Natural killer cell treated with Interleukin-12 subunit alpha and Interleukin-12 subunit beta and Interleukin-15 and Interleukin-18, amount 100 ng/mL, for 72 hours (primary cell): Measurements from ENCODE around the gene EML5. TPM values are rescaled to one million over a fixed set of nuclear protein-coding genes. Genes with fewer than 3 reads are reported as not detected.

Source experiments
- ATAC-seq, 2 donors: fragments of 150-1000 bp; cut with Tn5 transposase in 1 of 2; sonication (Bioruptor Pico), chemical (Tn5 transposase) in 1 of 2; 2 replicates each; pipeline ENCODE4 v1.10.0; 2021
- DNase-seq: peaks from one replicate; pipeline ENCODE4 v3.0.0; 2022; ENCODE audit warnings: low spot score
- H3K27ac Mint-ChIP-seq, 2 donors: 1 replicate in 1 of 2; 2 replicates in 1 of 2; pipeline ENCODE4 v1.8.0; 2022; ENCODE audit warnings: mixed read lengths in 2 of 2, mild to moderate bottlenecking in 1 of 2, moderate library complexity in 1 of 2
- H3K27me3 Mint-ChIP-seq, 2 donors: 1 replicate in 1 of 2; 2 replicates in 1 of 2; pipeline ENCODE4 v1.8.0; 2022; ENCODE audit warnings: mixed read lengths in 2 of 2
- H3K36me3 Mint-ChIP-seq: one replicate; pipeline ENCODE4 v1.8.0; 2022; ENCODE audit warnings: mixed read lengths
- H3K4me1 Mint-ChIP-seq, 2 donors: 1 replicate in 1 of 2; 2 replicates in 1 of 2; pipeline ENCODE4 v1.8.0; 2022; ENCODE audit warnings: low read depth in 2 of 2, mixed read lengths in 2 of 2, mild to moderate bottlenecking in 1 of 2
- H3K4me3 Mint-ChIP-seq: one replicate; pipeline ENCODE4 v1.8.0; 2022; ENCODE audit warnings: mixed read lengths
- H3K9me3 Mint-ChIP-seq: 2 replicates; pipeline ENCODE4 v1.8.0; 2022; ENCODE audit warnings: mixed read lengths
- total RNA-seq, 2 donors: library from RNA; stranded (reverse); gene quantifications; one replicate each; pipeline ENCODE4 v1.2.3, GENCODE V29; 2022

Gene EML5
- total RNA-seq, 2 donors from 2014 or later, result 4.0 to 12.3 TPM

DNA sequence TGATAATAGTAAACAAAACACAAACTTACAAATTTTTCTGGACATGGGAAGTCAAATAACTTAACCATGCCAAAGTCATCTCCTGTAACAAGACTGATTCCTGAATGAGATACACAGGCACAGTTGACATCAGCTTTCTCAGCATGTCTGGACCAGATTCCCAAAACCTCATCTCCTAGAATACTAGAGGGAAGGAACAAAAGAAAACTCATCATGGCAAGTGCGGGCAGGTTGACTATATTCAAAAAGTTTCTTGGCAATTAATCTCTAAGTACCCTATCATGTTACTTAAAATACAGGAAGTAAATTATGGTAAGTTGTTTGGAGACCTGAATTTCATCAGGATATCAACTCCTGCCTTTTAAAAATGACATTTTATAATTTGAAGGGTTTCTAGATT, 176.1 kb downstream of the EML5 start:
- Mint-ChIP-seq H3K4me3 (no peak overlapping the region), H3K9me3 (no peaks in the 10 kb centered on the region), H3K36me3 (peaks cover 4% of the 10 kb centered on the region), H3K4me1 (peaks cover 3 to 5% of the 10 kb centered on the region in 2 donors), H3K27me3 (no peaks in the 10 kb centered on the region), H3K27ac (no peak overlapping the region)
- DNase-seq, result no peak
- no peak for ATAC-seq

DNA sequence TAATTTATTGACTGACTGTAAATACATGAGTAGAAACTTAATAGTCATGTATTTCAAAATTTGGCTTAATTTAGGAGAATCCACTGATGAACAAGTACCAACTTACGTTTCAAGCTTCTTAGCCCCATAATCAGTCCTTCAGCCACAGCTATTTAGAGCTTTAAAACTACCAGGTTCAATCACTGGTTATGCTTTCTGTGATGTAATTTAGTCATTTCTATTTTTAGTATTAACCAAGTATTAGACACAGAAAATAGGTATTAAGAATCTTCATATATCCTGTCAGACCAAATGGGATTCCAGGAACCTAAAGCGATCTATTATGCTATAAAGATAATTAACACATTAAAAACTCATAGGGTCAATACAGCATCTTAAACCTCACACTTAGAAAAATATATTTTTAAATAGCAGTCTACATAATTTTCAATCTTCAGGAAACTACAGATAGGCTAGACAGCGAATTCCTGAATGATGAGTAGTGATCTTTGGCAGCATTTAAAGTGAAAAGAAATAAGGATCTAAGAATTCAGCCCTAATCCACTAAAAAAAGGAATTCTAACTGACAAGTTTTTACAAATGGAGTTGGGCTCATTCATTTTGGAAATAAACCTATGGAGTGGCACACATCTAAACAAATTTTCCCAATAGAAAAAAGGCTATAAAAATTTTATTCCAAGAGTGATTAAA, 178.4 kb downstream of the EML5 start:
- ATAC-seq (no peak), DNase-seq (no peak)
- Mint-ChIP-seq H3K36me3 (peaks cover 19% of the 10 kb centered on the region), H3K4me1 (peaks cover 5% of the 10 kb centered on the region in 2 donors), H3K27ac (no peak overlapping the region), H3K27me3 (no peaks in the 10 kb centered on the region), H3K9me3 (no peaks in the 10 kb centered on the region), H3K4me3 (no peak overlapping the region)

DNA sequence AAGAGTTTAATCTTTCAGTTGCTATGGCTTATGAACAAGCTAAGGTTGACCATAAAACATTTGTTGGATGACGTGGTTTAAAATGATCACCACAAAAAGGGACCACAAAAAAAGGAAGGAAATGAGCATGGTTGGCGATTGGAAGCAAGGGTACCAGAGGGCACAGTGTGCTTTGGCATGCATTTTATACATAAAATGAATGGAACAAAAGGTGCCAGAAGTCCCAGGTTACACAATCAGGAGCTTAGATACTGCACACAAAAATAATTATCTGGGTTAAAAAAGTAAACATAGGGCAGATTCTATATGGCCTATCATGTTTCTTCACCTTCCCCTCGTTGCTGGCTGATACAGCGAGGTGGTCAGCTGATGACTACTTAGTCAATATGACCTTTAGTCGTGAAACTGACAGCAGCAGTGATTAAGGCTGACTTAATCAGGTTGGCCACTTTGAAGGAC, 179.2 kb downstream of the EML5 start:
- Mint-ChIP-seq H3K9me3 (no peaks in the 10 kb centered on the region), H3K27ac (no peak overlapping the region), H3K4me1 (peaks cover 5% of the 10 kb centered on the region in 2 donors), H3K36me3 (peaks cover 25% of the 10 kb centered on the region), H3K27me3 (no peaks in the 10 kb centered on the region), H3K4me3 (no peak overlapping the region)
- DNase-seq, result no peak
- ATAC-seq, result no peak

DNA sequence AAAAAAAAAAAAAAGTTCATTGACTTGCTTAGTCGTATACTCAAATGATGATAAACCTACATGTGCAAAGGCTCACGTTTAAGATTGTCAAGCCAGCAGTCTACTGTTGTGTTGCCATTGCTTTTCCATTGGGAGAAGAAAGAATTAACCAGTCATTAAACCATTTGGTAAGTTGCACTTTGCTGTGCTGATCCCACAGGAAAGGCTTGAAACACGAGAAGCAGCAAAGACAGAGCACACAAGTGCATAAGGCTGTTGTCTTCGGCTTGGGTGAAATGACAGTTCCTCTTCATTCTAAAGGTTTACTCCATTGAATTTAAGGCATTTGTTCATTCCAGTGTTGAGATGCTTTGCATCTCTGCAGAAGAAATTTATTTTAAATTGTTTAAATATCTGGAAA, 179.8 kb downstream of the EML5 start:
- ATAC-seq, result no peak
- Mint-ChIP-seq H3K9me3 (no peaks in the 10 kb centered on the region), H3K27me3 (no peaks in the 10 kb centered on the region), H3K4me1 (peaks cover 5 to 8% of the 10 kb centered on the region in 2 donors), H3K27ac (no peak overlapping the region), H3K4me3 (no peak overlapping the region), H3K36me3 (peaks cover 31% of the 10 kb centered on the region)
- DNase-seq, result no peak

DNA sequence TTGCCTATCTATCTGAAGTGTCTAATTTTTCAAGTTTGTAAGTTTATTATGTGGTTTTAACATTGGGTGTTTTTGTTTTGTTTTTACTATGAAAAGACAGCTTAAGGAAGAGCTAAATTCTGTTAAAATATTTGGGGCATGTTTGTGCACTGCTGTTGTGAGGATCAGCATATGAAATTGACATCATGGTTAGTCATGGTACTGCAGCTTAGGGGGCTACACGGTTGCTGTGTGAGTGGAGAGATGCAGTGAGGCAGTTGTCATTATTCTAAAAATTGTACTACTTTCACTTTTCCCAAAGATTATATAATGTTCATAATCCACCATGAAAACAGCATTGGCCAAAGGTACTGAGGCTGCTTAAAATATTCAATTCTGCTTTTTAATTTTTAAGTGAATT, 180.9 kb downstream of the EML5 start:
- ATAC-seq, result no peak
- Mint-ChIP-seq H3K4me1 (peaks cover 5 to 16% of the 10 kb centered on the region in 2 donors), H3K36me3 (peaks cover 39% of the 10 kb centered on the region), H3K27me3 (no peaks in the 10 kb centered on the region), H3K27ac (no peak overlapping the region), H3K4me3 (no peak overlapping the region), H3K9me3 (no peaks in the 10 kb centered on the region)
- DNase-seq, result no peak

DNA sequence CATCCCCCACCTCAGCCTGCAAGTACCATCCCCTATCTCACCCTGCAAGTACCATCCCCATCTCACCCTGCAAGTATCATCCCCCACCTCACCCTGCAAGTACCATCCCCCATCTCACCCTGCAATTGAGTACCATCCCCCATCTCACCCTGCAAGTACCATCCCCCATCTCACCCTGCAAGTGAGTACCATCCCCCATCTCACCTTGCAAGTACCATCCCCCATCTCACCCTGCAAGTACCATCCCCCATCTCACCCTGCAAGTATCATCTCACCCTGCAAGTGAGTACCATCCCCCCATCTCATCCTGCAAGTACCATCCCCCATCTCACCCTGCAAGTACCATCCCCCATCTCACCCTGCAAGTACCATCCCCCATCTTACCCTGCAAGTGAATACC, 184.9 kb downstream of the EML5 start:
- ATAC-seq, result no peak
- Mint-ChIP-seq H3K4me1 (peaks cover 5 to 16% of the 10 kb centered on the region in 2 donors), H3K4me3 (no peak overlapping the region), H3K27ac (no peak overlapping the region), H3K9me3 (no peaks in the 10 kb centered on the region), H3K36me3 (peaks cover 46% of the 10 kb centered on the region), H3K27me3 (no peaks in the 10 kb centered on the region)
- DNase-seq, result no peak

DNA sequence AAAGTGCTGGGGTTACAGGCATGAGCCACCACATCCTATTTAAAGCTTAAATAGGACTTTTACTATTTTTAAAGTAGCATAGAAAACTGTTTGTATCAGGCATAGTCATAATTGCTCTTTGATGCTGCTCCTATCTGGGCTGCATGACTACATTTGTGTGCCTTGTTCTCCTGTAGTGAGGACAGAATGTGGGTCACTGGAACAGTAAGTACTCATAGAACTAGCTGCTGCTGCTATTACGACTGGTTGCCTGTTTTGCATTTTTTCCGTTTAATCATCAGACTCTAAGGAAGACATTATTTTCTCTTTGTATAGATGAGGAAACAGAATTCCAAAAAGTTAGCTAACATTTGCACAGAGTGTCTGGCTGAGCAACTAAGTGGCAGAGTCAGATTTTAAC, 187.2 kb downstream of the EML5 start:
- DNase-seq (no peak), ATAC-seq (no peak)
- Mint-ChIP-seq H3K4me3 (no peak overlapping the region), H3K27me3 (no peaks in the 10 kb centered on the region), H3K27ac (no peak overlapping the region), H3K36me3 (peaks cover 44% of the 10 kb centered on the region), H3K4me1 (peaks cover 0 to 14% of the 10 kb centered on the region in 2 donors), H3K9me3 (no peaks in the 10 kb centered on the region)

DNA sequence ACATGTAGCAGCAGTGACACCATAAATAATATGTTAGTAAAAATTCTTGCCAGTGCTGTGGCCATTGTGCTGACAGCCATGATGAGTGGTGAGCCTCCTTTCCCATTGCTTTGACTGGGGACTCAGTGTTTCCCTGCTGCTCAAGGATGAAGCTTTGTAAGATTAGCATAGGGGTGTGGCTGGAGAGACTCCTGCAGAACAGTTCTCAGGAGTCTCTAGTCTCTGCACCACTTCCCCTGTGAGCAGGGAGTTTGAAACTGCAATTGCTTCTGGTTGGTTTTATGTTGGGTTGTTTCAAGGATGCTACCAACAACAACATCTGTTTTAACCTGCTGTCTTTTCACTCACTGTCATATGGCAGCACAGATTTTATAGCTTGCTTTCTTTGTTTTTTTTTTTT, 188.5 kb downstream of the EML5 start:
- peaks cover 11 to 22% of the 10 kb centered on the region in 2 donors for H3K4me1 Mint-ChIP-seq
- no peaks in the 10 kb centered on the region for H3K9me3 Mint-ChIP-seq
- H3K27ac Mint-ChIP-seq, result no peak overlapping the region
- no peaks in the 10 kb centered on the region for H3K27me3 Mint-ChIP-seq
- peaks cover 37% of the 10 kb centered on the region for H3K36me3 Mint-ChIP-seq
- DNase-seq (no peak), ATAC-seq (no peak)
- H3K4me3 Mint-ChIP-seq, result no peak overlapping the region

DNA sequence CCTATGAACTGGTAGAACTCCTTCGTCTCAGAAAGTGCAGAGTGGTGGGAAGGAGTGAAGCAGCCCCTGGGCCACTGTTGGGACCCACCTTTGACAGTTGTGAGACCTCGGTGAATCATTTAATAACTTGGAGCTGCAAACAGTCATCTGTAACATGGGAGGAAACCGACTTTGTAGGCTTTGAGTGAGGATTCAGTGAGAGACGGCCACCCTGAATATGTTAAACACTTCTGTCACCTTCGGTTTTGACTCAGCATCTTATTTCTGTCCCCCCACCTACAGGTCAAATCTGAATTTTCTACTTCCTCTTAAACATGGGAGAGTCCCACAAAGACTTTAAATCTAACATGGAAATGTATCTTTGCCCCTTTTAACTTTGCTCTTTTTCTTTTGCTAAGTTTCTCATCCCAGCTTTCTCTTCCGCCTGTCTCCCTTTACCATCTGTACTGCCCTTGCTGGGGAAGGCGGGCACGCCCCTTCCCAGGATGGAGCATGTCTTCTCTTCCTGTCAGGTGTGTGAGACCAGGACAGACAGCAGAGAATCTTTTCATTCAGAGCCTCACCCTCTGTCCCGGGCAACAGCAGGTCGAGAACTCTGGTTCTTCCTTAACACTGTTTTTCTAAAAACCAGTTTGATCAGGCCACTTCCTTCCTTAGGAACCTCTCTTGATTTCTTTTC, 192.9 kb downstream of the EML5 start:
- H3K4me3 Mint-ChIP-seq, result peak overlapping the region; percentile 80
- ATAC-seq, result peak; percentile 72 to 93
- peak overlapping the region; percentile 81 to 83 for H3K27ac Mint-ChIP-seq
- no peak for DNase-seq
- H3K4me1 Mint-ChIP-seq, result peaks cover 11 to 21% of the 10 kb centered on the region in 2 donors
- H3K36me3 Mint-ChIP-seq, result peaks cover 29% of the 10 kb centered on the region
- no peaks in the 10 kb centered on the region for H3K9me3 Mint-ChIP-seq
- H3K27me3 Mint-ChIP-seq, result no peaks in the 10 kb centered on the region

DNA sequence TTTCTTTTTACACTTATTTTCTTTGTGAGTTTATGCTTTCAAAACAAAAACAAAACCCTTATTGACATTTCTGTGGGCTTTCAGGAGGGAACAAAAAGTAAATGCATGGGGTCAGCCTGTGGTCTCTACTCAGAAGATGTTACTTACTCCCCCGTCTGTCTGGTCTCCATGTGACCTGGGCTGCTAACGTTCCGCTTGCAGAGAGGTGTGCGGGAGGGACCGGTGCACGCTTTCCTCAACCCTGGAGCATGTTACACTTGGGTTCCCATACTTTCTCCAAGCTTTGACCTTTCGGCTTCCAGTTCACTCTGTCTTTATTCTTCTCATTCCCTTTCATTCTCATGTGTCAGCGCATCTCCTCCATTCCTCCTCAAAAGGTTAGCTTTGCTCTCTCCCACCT, 193.4 kb downstream of the EML5 start:
- DNase-seq, result no peak
- peak overlapping the region; percentile 81 to 83 for H3K27ac Mint-ChIP-seq
- H3K4me1 Mint-ChIP-seq, result peaks cover 11 to 21% of the 10 kb centered on the region in 2 donors
- peaks cover 29% of the 10 kb centered on the region for H3K36me3 Mint-ChIP-seq
- ATAC-seq, result no peak
- peak overlapping the region; percentile 80 for H3K4me3 Mint-ChIP-seq
- no peaks in the 10 kb centered on the region for H3K9me3 Mint-ChIP-seq
- H3K27me3 Mint-ChIP-seq, result no peaks in the 10 kb centered on the region

DNA sequence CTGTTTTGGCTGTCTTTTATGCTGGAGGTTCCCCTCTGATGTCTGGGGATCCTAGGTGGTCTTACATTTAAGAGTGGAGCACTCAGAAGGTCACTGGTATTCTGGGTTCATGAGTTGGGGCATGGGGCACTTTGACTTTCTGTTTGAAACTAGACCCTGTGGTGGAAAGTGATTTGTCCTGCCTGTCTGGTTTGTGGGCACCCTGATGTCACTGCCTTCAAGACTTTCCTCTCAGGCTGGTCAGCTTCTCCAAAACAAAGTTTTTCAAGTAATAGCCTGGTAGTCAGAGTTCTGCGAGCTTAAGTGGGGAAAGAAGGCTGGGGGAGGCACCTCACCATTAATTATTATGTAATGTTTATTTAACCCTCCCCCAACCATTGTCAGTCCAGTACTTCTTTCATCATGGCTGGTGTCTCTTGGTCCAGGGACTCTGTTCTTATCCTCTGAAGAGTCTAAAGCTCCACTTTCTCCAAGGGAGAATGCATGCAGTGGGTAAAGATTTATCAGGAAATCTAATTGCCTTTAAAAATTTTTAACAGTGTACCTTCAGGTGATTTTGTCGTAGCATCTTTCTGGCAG, 194.6 kb downstream of the EML5 start:
- Mint-ChIP-seq H3K27me3 (no peaks in the 10 kb centered on the region), H3K4me3 (no peak overlapping the region), H3K36me3 (peaks cover 25% of the 10 kb centered on the region), H3K9me3 (no peaks in the 10 kb centered on the region), H3K4me1 (peaks cover 11 to 21% of the 10 kb centered on the region in 2 donors), H3K27ac (no peak overlapping the region)
- DNase-seq (no peak), ATAC-seq (no peak)

DNA sequence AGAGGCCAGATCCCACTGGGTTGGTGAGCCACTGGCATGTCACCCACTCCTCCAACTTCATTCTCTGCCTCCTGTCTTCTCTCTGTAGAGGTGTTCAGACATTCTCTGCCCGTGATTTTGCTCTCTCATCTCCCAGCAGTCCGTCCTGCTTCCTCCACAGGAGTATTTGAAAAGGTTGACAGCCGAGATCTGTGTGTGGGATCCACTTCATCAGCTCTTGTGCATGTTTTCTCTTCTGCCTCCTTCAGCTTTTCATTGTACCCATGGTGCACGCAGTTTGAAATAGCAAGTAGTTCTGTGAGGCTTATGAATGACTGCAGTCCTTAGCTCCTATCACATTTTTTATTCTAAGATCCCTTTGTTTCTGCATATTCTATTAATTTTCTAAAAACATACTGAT, 195.2 kb downstream of the EML5 start:
- no peak for DNase-seq
- Mint-ChIP-seq H3K27me3 (no peaks in the 10 kb centered on the region), H3K9me3 (no peaks in the 10 kb centered on the region), H3K36me3 (peaks cover 23% of the 10 kb centered on the region), H3K4me3 (no peak overlapping the region), H3K4me1 (peaks cover 11 to 21% of the 10 kb centered on the region in 2 donors), H3K27ac (no peak overlapping the region)
- no peak for ATAC-seq

DNA sequence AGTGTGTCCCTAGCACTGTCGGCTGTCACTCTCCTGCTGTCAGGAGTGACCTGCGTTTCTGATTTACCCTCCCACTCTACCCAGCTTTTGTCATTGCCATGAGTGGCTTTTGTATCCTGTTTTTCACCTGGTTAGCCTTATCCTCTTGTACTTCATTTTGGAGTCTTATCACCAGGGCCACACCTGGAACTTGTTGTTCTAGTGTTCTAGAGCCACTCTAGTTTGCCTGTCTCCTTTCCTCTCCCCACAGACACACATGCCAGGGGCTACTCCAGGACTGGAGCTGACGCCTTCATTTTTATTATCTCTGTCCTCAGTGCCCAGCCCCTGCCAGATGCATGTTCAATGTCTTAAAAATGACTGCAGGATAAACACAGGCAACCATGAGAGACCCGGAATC, 195.7 kb downstream of the EML5 start:
- H3K4me1 Mint-ChIP-seq, result peaks cover 11 to 21% of the 10 kb centered on the region in 2 donors
- H3K9me3 Mint-ChIP-seq, result no peaks in the 10 kb centered on the region
- H3K36me3 Mint-ChIP-seq, result peaks cover 23% of the 10 kb centered on the region
- no peak overlapping the region for H3K4me3 Mint-ChIP-seq
- DNase-seq (no peak), ATAC-seq (no peak)
- H3K27me3 Mint-ChIP-seq, result no peaks in the 10 kb centered on the region
- no peak overlapping the region for H3K27ac Mint-ChIP-seq

DNA sequence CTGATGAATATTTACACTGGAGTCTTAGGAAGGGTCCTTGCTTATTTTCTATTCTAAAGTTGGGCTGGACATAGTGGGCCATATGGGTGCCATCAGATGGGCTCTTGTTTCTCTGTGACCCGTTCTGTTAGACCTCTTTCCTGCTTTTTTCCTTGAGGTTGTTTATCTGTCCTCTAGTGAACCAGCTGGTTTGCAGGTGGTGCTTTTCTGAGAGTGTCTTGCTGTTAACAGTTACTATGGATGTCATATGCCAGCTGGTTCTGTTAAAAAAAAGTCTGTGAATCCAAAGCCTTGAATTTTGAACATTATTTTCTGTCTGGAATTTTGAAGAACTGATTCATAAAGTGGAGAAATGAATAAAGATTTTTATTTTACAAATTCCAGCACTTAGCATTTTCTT, 200.7 kb downstream of the EML5 start:
- DNase-seq, result no peak
- ATAC-seq, result no peak
- Mint-ChIP-seq H3K36me3 (peaks cover 31% of the 10 kb centered on the region), H3K4me1 (peaks cover 0 to 5% of the 10 kb centered on the region in 2 donors), H3K27ac (no peak overlapping the region), H3K4me3 (no peak overlapping the region), H3K27me3 (no peaks in the 10 kb centered on the region), H3K9me3 (no peaks in the 10 kb centered on the region)
